Trophoblast cell (in vitro differentiated cells and primary cell): Measurements from ENCODE around the gene TRIM17.

ENCODE experiments used
- DNase-seq, 2 donors: peaks; one replicate each; pipeline ENCODE4 v3.0.0-alpha.2; 2016
- H2AFZ ChIP-seq: 2 replicates; pipeline ENCODE4 v1.6.1; 2013; ENCODE audit warnings: low read length, moderate library complexity, mild to moderate bottlenecking; ENCODE audit not compliant: insufficient read depth, poor library complexity
- H2AK5ac ChIP-seq: 2 replicates; pipeline ENCODE4 v1.6.1; 2013; ENCODE audit warnings: mild to moderate bottlenecking, low read length
- H2BK120ac ChIP-seq: 2 replicates; pipeline ENCODE4 v1.6.1; 2013; ENCODE audit warnings: low read length, mild to moderate bottlenecking, moderate library complexity; ENCODE audit not compliant: insufficient read depth, poor library complexity
- H2BK12ac ChIP-seq: 2 replicates; pipeline ENCODE4 v1.6.1; 2013; ENCODE audit warnings: mild to moderate bottlenecking, low read length, moderate library complexity
- H2BK5ac ChIP-seq: 2 replicates; pipeline ENCODE4 v1.6.1; 2013; ENCODE audit warnings: low read length, low read depth, moderate library complexity, mild to moderate bottlenecking; ENCODE audit not compliant: poor library complexity
- H3K14ac ChIP-seq: 2 replicates; pipeline ENCODE4 v1.6.1; 2013; ENCODE audit warnings: mild to moderate bottlenecking, low read length
- H3K18ac ChIP-seq: 2 replicates; pipeline ENCODE4 v1.6.1; 2013; ENCODE audit warnings: mild to moderate bottlenecking, low read length
- H3K23ac ChIP-seq: 2 replicates; pipeline ENCODE4 v1.6.1; 2013; ENCODE audit warnings: low read length
- H3K27ac ChIP-seq: 2 replicates; pipeline ENCODE4 v1.5.1; 2013; ENCODE audit warnings: low read depth, mild to moderate bottlenecking, inconsistent platforms, low read length, moderate library complexity
- H3K27me3 ChIP-seq: 2 replicates; pipeline ENCODE4 v1.6.1; 2013; ENCODE audit warnings: inconsistent platforms, mild to moderate bottlenecking, low read length, moderate library complexity; ENCODE audit not compliant: insufficient read depth
- H3K36me3 ChIP-seq, 2 experiments: 1 replicate in 1 of 2; 2 replicates in 1 of 2; pipeline ENCODE4 v1.6.1; 2013; ENCODE audit warnings: low read length in 2 of 2, mild to moderate bottlenecking in 2 of 2, moderate library complexity in 1 of 2; ENCODE audit not compliant: insufficient read depth in 2 of 2, control insufficient read depth in 1 of 2
- H3K4ac ChIP-seq: 2 replicates; pipeline ENCODE4 v1.6.1; 2013; ENCODE audit warnings: low read depth, mild to moderate bottlenecking, low read length, moderate library complexity
- H3K4me1 ChIP-seq, 2 experiments: 1 replicate in 1 of 2; 2 replicates in 1 of 2; pipeline ENCODE4 v1.6.1; 2013; ENCODE audit warnings: low read length in 2 of 2, mild to moderate bottlenecking in 2 of 2, moderate library complexity in 1 of 2; ENCODE audit not compliant: insufficient read depth in 2 of 2, control insufficient read depth in 1 of 2
- H3K4me2 ChIP-seq: 2 replicates; pipeline ENCODE4 v1.6.1; 2013; ENCODE audit warnings: inconsistent platforms, mild to moderate bottlenecking, low read length, moderate library complexity
- H3K4me3 ChIP-seq: 2 replicates; pipeline ENCODE4 v1.5.1; 2013; ENCODE audit warnings: mild to moderate bottlenecking, low read depth, low read length, inconsistent platforms
- H3K79me1 ChIP-seq: one replicate; pipeline ENCODE4 v1.6.1; 2013; ENCODE audit warnings: low read length
- H3K79me2 ChIP-seq: 2 replicates; pipeline ENCODE4 v1.6.1; 2013; ENCODE audit warnings: low read length, mild to moderate bottlenecking; ENCODE audit not compliant: control insufficient read depth, insufficient read depth, poor library complexity
- H3K9ac ChIP-seq: 2 replicates; pipeline ENCODE4 v1.6.1; 2013; ENCODE audit warnings: mild to moderate bottlenecking, low read length
- H3K9me3 ChIP-seq: 2 replicates; pipeline ENCODE4 v1.6.1; 2013; ENCODE audit warnings: low read depth, mild to moderate bottlenecking, control low read depth, inconsistent platforms, low read length; ENCODE audit not compliant: insufficient read depth
- H4K12ac ChIP-seq: 2 replicates; pipeline ENCODE4 v1.6.1; 2013; ENCODE audit warnings: low read depth, mild to moderate bottlenecking, low read length, moderate library complexity
- H4K8ac ChIP-seq: 2 replicates; pipeline ENCODE4 v1.6.1; 2013; ENCODE audit warnings: low read depth, mild to moderate bottlenecking, low read length, moderate library complexity
- H4K91ac ChIP-seq: one replicate; pipeline ENCODE4 v1.6.1; 2013; ENCODE audit warnings: low read depth, mild to moderate bottlenecking, low read length, moderate library complexity
- whole genome bisulfite sequencing: extraction: QIAGEN DNeasy Blood & Tissue Kit; methylation state at CpG from one replicate; pipeline ENCODE4 v1.1.7; 2013; ENCODE audit warnings: missing lambda C conversion rate; ENCODE audit not compliant: insufficient read length, insufficient coverage; ENCODE audit errors: extremely low coverage; 5-methylcytosine and 5-hydroxymethylcytosine counted together

TRIM17 gene

DNA sequence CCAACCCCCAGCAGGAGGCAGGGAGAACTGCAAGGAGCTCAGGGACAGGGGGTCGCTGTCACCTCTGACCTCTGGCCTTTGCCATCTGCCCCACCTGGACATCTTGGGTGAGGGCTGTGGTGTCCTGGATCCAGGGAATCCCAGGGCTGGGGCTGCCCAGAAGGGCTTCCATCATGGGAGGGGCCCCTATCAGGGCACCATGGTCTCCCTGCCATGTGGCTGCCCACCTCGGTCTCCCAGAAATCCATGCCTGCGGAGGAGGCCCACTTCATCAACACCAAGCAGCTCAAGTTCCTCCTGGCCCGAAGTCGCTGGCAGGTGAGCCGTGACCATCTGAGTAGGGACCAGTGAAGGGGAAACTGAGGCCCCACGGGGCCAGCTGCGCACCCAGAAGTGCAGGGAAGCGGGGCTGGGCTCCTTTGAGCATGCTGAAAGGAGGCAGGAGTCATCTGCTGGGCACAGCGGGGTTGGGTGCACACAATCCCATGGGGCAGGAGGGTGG is 46.2 kb downstream of the TRIM17 start:
- Histone ChIP-seq H3K9me3 (peaks cover 2% of the 10 kb centered on the region), H3K79me1 (no peaks in the 10 kb centered on the region), H4K8ac (no peak overlapping the region), H3K14ac (no peak overlapping the region), H3K4me2 (no peak overlapping the region), H2BK120ac (no peak overlapping the region), H2BK12ac (no peak overlapping the region), H2AFZ (no peak overlapping the region), H3K23ac (no peak overlapping the region), H2BK5ac (no peak overlapping the region), H3K9ac (no peak overlapping the region), H2AK5ac (no peak overlapping the region), H3K36me3 (no peaks in the 10 kb centered on the region), H4K12ac (no peak overlapping the region), H3K18ac (no peak overlapping the region), H3K79me2 (no peaks in the 10 kb centered on the region), H3K4me3 (no peak overlapping the region), H3K27me3 (no peaks in the 10 kb centered on the region), H3K4ac (no peak overlapping the region), H3K27ac (no peak overlapping the region), H3K4me1 (peaks cover 0 to 2% of the 10 kb centered on the region in 2 experiments), H4K91ac (no peak overlapping the region)
- no peak for DNase-seq
- no CpG with 5 or more reads among the region's 10 CpGs for WGBS

- Histone ChIP-seq H4K91ac (no peak overlapping the region), H3K27ac (no peak overlapping the region), H2AK5ac (no peak overlapping the region), H3K4me3 (no peak overlapping the region), H3K14ac (no peak overlapping the region), H3K9me3 (peaks cover 2% of the 10 kb centered on the region), H3K18ac (no peak overlapping the region), H3K9ac (no peak overlapping the region), H3K4ac (no peak overlapping the region), H4K8ac (no peak overlapping the region), H2BK12ac (no peak overlapping the region), H2BK5ac (no peak overlapping the region), H3K4me2 (no peak overlapping the region), H3K79me1 (no peaks in the 10 kb centered on the region), H2BK120ac (no peak overlapping the region), H3K79me2 (no peaks in the 10 kb centered on the region), H3K23ac (no peak overlapping the region), H3K36me3 (no peaks in the 10 kb centered on the region), H3K27me3 (no peaks in the 10 kb centered on the region), H2AFZ (no peak overlapping the region), H4K12ac (no peak overlapping the region), H3K4me1 (peaks cover 0 to 2% of the 10 kb centered on the region in 2 experiments)
- DNase-seq: no peak
- whole genome bisulfite sequencing: no CpG with 5 or more reads among the region's 18 CpGs
Measured at GRCh38 chr1:228369608-228370438, 46.8 kb downstream of the TRIM17 start.

GRCh38 chr1:228368801-228369607 is 47.7 kb downstream of the TRIM17 start:
- H3K36me3 ChIP-seq: no peaks in the 10 kb centered on the region
- H3K27ac ChIP-seq: no peak overlapping the region
- H3K4ac ChIP-seq: no peak overlapping the region
- H4K8ac ChIP-seq: no peak overlapping the region
- H4K91ac ChIP-seq: no peak overlapping the region
- H3K79me2 ChIP-seq: no peaks in the 10 kb centered on the region
- no peaks in the 10 kb centered on the region for H3K79me1 ChIP-seq
- no peak overlapping the region for H4K12ac ChIP-seq
- peaks cover 0 to 2% of the 10 kb centered on the region in 2 experiments for H3K4me1 ChIP-seq
- no peak for DNase-seq
- no peak overlapping the region for H3K14ac ChIP-seq
- no peak overlapping the region for H3K4me3 ChIP-seq
- H3K9me3 ChIP-seq: peaks cover 2% of the 10 kb centered on the region
- no peak overlapping the region for H3K18ac ChIP-seq
- H3K4me2 ChIP-seq: no peak overlapping the region
- no peak overlapping the region for H2AFZ ChIP-seq
- no peak overlapping the region for H2BK12ac ChIP-seq
- no CpG with 5 or more reads among the region's 15 CpGs for WGBS
- no peaks in the 10 kb centered on the region for H3K27me3 ChIP-seq
- no peak overlapping the region for H2BK5ac ChIP-seq
- H2BK120ac ChIP-seq: no peak overlapping the region
- H2AK5ac ChIP-seq: no peak overlapping the region
- H3K23ac ChIP-seq: no peak overlapping the region
- H3K9ac ChIP-seq: no peak overlapping the region

- H3K9me3 ChIP-seq: peaks cover 3% of the 10 kb centered on the region
- H3K23ac ChIP-seq: no peak overlapping the region
- no peak overlapping the region for H4K12ac ChIP-seq
- no peaks in the 10 kb centered on the region for H3K36me3 ChIP-seq
- no peak overlapping the region for H3K14ac ChIP-seq
- no peak overlapping the region for H2AK5ac ChIP-seq
- H3K4me2 ChIP-seq: no peak overlapping the region
- no peak overlapping the region for H4K91ac ChIP-seq
- no peak overlapping the region for H3K18ac ChIP-seq
- H2BK5ac ChIP-seq: no peak overlapping the region
- no peaks in the 10 kb centered on the region for H3K27me3 ChIP-seq
- H3K27ac ChIP-seq: no peak overlapping the region
- H3K4me3 ChIP-seq: no peak overlapping the region
- peaks cover 0 to 2% of the 10 kb centered on the region in 2 experiments for H3K4me1 ChIP-seq
- H3K4ac ChIP-seq: no peak overlapping the region
- no peaks in the 10 kb centered on the region for H3K79me2 ChIP-seq
- H2AFZ ChIP-seq: no peak overlapping the region
- H4K8ac ChIP-seq: no peak overlapping the region
- no peak for DNase-seq
- WGBS: no CpG with 5 or more reads among the region's 25 CpGs
- H2BK12ac ChIP-seq: no peak overlapping the region
- H2BK120ac ChIP-seq: no peak overlapping the region
- H3K79me1 ChIP-seq: no peaks in the 10 kb centered on the region
- H3K9ac ChIP-seq: no peak overlapping the region
Measured at GRCh38 chr1:228367798-228368791, 48.6 kb downstream of the TRIM17 start.
